ENCODE results near the gene MAGEA11. TPM values are rescaled to one million over a fixed set of nuclear protein-coding genes. Genes with fewer than 3 reads are reported as not detected.
"Not testable (repeated sequence)": the region's sequence is repeated elsewhere in the genome, so short reads cannot be mapped to it uniquely, and the experiment has no call there.

Gene MAGEA11
- total RNA-seq, 2 donors from 2014 or later = not detected

DNA sequence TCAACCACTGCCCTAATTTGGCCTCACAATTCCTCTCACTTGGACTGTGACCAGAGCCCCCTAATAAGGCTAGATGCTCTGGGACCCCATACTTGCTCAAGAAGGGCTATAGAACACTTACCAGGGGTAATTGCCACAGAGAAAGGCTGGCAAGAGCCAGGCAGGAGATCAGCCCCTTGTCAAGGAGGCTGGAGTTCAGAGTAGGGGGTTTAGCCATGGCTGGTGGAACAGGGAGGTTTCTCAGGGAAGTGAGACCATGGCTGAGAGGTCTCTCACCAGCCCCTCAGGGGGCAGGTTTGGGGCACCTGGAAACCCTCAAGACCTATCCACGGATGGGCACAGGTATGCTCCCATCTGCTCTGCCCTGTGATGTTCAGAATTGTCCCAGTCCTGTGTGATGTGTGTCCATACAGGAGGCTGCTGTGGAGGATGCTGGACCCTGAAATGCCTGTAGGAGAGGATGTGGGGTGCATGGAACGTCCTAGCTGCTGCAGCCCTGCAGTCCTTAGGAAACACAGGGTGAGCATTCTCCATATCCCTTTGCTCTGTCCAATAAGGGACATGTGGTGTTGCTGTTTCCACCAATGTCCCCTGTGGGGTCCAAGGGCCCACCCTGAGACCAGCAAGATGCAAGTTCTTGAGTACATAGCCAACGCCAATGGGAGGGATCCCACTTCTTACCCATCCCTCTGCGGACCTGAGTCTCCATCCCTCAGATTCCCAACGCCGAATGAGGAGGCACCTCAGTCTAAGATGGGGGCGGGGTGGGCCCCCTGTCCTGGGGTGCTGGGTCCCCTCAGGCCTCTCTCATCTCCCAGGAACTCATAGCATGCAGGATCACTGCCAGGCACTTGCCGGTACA lies 45.6 kb downstream of the MAGEA11 start:
- DNase-seq (no peak), ATAC-seq (no peak)
- H3K27ac ChIP-seq = no peak overlapping the region
- no peaks in the 10 kb centered on the region for H3K4me1 ChIP-seq
- H3K36me3 ChIP-seq (replicated peaks in 1 of 2; ENCODE audit: insufficient read depth in 1 of 2, low read depth in 2 of 2) = no peaks in the 10 kb centered on the region
- TF ChIP-seq POLR2A (IDR thresholded peaks at IDR 0.05) (no peak), CTCF (IDR thresholded peaks at IDR 0.05) (no peak)
- no peak overlapping the region for H3K4me3 ChIP-seq
- H3K27me3 ChIP-seq = no peaks in the 10 kb centered on the region
- no peaks in the 10 kb centered on the region for H3K9me3 ChIP-seq
- intact Hi-C loops (cut with DNase I) = no loop called here
- 73% methylated on average over 2 of the region's 8 CpGs; no CpG with 5 or more reads in 1 of the 2 donors for WGBS, 2 donors

DNA sequence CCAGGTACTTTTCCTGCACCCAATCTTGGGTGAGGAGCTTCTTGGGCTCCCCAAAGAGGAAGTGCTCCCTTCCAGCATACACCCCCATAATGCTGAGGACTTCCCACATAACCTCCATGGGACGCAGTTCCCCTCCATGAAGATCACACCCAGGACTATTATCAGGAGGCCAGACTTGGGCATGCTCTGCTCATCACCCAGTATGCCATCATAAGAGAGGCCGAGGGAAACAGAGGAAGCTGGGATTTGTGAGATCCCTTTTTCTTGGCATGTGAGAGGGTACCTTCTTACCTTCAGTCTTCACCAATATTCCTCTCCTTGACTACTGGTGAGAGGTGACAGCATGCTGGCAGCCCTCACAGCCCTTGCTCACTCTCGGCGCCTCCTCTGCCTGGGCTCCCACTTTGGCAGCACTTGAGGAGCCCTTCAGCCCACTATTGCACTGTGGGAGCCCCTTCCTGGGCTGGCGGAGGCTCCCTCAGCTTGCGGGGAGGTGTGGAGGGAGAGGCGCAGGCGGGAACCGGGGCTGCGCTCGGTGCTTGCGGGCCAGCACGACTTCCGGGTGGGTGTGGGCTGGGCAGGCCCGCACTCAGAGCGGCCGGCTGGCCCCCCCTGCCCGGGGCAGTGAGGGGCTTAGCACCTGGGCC lies 46.3 kb downstream of the MAGEA11 start:
- no peaks in the 10 kb centered on the region for H3K9me3 ChIP-seq
- 50 to 80% methylated on average over 1 to 2 of the region's 18 CpGs for WGBS, 2 donors
- H3K27me3 ChIP-seq = no peaks in the 10 kb centered on the region
- H3K27ac ChIP-seq = no peak overlapping the region
- TF ChIP-seq POLR2A (IDR thresholded peaks at IDR 0.05) (no peak), CTCF (IDR thresholded peaks at IDR 0.05) (no peak)
- ATAC-seq (no peak), DNase-seq (no peak)
- intact Hi-C loops (cut with DNase I) = no loop called here
- H3K4me3 ChIP-seq = no peak overlapping the region
- H3K36me3 ChIP-seq (replicated peaks in 1 of 2; ENCODE audit: insufficient read depth in 1 of 2, low read depth in 2 of 2) = no peaks in the 10 kb centered on the region
- H3K4me1 ChIP-seq = no peaks in the 10 kb centered on the region

DNA sequence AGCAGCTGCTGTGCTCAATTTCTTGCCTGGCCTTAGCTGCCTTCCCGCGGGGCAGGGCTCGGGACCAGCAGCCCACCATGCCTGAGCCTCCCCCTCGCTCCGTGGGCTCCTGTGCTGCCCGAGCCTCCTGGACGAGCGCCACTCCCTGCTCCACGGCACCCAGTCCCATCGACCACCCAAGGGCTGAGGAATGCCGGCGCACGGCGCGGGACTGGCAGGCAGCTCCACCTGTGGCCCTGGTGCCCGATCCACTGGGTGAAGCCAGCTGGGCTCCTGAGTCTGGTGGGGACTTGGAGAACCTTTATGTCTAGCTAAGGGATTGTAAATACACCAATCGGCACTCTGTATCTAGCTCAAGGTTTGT lies 46.8 kb downstream of the MAGEA11 start:
- DNase-seq; ATAC-seq; H3K36me3 ChIP-seq (replicated peaks in 1 of 2; ENCODE audit: insufficient read depth in 1 of 2, low read depth in 2 of 2); H3K4me3 ChIP-seq; H3K27me3 ChIP-seq; intact Hi-C loops (cut with DNase I); H3K9me3 ChIP-seq; H3K27ac ChIP-seq; H3K4me1 ChIP-seq: not testable (repeated sequence)
- WGBS, 2 donors = 80% methylated on average over 1 of the region's 17 CpGs; no CpG with 5 or more reads in 1 of the 2 donors

DNA sequence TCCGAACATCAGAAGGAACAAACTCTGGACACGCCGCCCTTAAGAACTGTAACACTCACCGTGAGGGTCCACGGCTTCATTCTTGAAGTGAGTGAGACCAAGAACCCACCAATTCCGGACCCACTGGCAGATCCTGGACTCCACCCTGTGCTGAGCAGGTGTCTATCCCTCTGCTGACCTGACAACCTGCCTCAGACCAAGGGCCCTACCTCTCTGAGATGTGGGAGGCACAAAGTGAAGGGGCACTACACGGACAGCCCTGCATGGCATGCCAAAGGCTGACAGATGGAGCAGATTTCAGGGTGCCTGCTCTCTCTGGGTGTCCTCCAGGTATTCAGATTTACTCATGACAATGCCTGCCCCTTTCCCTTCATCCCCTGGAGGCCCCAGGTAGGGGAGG lies 48.0 kb downstream of the MAGEA11 start:
- H3K4me3 ChIP-seq = no peak overlapping the region
- WGBS, 2 donors = 95 to 100% methylated on average over 2 to 5 of the region's 7 CpGs
- ATAC-seq (no peak), DNase-seq (no peak)
- intact Hi-C loops (cut with DNase I) = no loop called here
- H3K27ac ChIP-seq = no peak overlapping the region
- H3K9me3 ChIP-seq = no peaks in the 10 kb centered on the region
- TF ChIP-seq POLR2A (IDR thresholded peaks at IDR 0.05) (no peak), CTCF (IDR thresholded peaks at IDR 0.05) (no peak)
- H3K27me3 ChIP-seq = no peaks in the 10 kb centered on the region
- H3K4me1 ChIP-seq = no peaks in the 10 kb centered on the region
- H3K36me3 ChIP-seq (replicated peaks in 1 of 2; ENCODE audit: insufficient read depth in 1 of 2, low read depth in 2 of 2) = no peaks in the 10 kb centered on the region

GRCh38 chrX:149760965-149761364 lies 49.1 kb downstream of the MAGEA11 start:
- ATAC-seq = no peak
- no peak overlapping the region for H3K4me3 ChIP-seq
- TF ChIP-seq POLR2A (IDR thresholded peaks at IDR 0.05) (no peak), CTCF (IDR thresholded peaks at IDR 0.05) (no peak)
- DNase-seq = no peak
- no peaks in the 10 kb centered on the region for H3K36me3 ChIP-seq (replicated peaks in 1 of 2; ENCODE audit: insufficient read depth in 1 of 2, low read depth in 2 of 2)
- H3K4me1 ChIP-seq = no peaks in the 10 kb centered on the region
- H3K27me3 ChIP-seq = no peaks in the 10 kb centered on the region
- WGBS, 2 donors = 75 to 80% methylated on average over 1 to 2 of the region's 3 CpGs
- no peaks in the 10 kb centered on the region for H3K9me3 ChIP-seq
- intact Hi-C loops (cut with DNase I) = no loop called here
- no peak overlapping the region for H3K27ac ChIP-seq

DNA sequence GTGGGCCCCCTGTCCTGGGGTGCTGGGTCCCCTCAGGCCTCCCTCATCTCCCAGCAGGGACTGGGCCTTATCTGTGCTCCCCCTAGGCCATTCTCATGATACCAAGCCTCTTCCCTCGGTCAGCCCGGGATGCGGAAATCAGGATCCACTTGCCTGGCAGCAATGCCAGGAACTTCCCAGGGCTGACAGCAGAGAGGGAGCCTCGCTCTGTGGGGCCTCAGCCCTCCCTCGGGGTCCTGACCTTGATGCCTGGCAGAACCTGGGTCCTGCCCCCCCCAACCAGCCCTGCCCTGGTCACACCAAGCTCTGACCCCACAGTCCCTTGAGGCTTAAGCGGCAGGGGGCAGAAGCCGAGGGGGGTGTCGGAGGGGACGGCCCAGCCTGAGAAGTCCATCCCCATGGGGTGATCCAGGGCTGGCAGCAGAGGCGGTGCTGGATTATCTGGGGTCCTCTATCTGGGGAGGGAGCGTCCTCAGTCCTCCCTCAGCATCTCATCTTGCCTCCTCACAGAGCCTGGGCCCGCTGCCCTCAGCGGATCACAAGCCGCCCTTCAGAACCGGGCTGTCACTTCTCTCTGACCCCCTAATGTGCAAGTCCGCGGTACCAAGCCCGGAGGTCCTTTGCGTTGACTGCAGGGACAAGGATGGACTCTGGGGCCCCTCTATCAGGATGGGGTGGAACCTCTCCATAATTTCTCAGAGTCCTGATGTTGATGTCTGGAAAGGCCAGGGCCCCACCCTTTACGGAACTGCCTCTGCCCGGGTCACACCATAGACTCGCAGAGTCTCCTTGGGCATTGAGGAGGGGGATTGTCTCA lies 50.2 kb downstream of the MAGEA11 start:
- H3K27ac ChIP-seq; H3K27me3 ChIP-seq; H3K9me3 ChIP-seq; H3K4me3 ChIP-seq; H3K4me1 ChIP-seq; H3K36me3 ChIP-seq (replicated peaks in 1 of 2; ENCODE audit: insufficient read depth in 1 of 2, low read depth in 2 of 2); ATAC-seq; intact Hi-C loops (cut with DNase I); DNase-seq: not testable (repeated sequence)
- WGBS, 2 donors = 88% methylated on average over 7 of the region's 22 CpGs; no CpG with 5 or more reads in 1 of the 2 donors

All from body of pancreas (tissue), 4 donors.